Mesodermal cell (in vitro differentiated cells): ENCODE data around the gene CXXC5.

Experiments used
- H3K27ac ChIP-seq: 2 replicates; pipeline ENCODE4 v1.7.0; 2013; ENCODE audit warnings: mild to moderate bottlenecking, low read depth, low read length, moderate library complexity; ENCODE audit not compliant: severe bottlenecking
- H3K36me3 ChIP-seq: 2 replicates; pipeline ENCODE4 v1.7.1; 2013; ENCODE audit warnings: mild to moderate bottlenecking, low read length, moderate library complexity; ENCODE audit not compliant: control insufficient read depth, insufficient read depth
- H3K4me1 ChIP-seq: one replicate; pipeline ENCODE4 v1.7.1; 2013; ENCODE audit warnings: mild to moderate bottlenecking, low read length; ENCODE audit not compliant: insufficient read depth, control insufficient read depth, poor library complexity, severe bottlenecking
- H3K4me3 ChIP-seq: 2 replicates; pipeline ENCODE4 v1.7.0; 2013; ENCODE audit warnings: low read length, control low read depth, mild to moderate bottlenecking; ENCODE audit not compliant: insufficient read depth, poor library complexity, severe bottlenecking; ENCODE audit errors: extremely low read depth
- H3K9me3 ChIP-seq: 2 replicates; pipeline ENCODE4 v1.7.1; 2013; ENCODE audit warnings: mild to moderate bottlenecking, low read length, moderate library complexity; ENCODE audit not compliant: control insufficient read depth
- WGBS, 2 experiments: methylation state at CpG; one replicate each; pipeline ENCODE4 v1.1.5; 2013; ENCODE audit warnings: missing lambda C conversion rate in 2 of 2; ENCODE audit not compliant: insufficient coverage in 2 of 2; 5-methylcytosine and 5-hydroxymethylcytosine counted together

CXXC5 gene

DNA sequence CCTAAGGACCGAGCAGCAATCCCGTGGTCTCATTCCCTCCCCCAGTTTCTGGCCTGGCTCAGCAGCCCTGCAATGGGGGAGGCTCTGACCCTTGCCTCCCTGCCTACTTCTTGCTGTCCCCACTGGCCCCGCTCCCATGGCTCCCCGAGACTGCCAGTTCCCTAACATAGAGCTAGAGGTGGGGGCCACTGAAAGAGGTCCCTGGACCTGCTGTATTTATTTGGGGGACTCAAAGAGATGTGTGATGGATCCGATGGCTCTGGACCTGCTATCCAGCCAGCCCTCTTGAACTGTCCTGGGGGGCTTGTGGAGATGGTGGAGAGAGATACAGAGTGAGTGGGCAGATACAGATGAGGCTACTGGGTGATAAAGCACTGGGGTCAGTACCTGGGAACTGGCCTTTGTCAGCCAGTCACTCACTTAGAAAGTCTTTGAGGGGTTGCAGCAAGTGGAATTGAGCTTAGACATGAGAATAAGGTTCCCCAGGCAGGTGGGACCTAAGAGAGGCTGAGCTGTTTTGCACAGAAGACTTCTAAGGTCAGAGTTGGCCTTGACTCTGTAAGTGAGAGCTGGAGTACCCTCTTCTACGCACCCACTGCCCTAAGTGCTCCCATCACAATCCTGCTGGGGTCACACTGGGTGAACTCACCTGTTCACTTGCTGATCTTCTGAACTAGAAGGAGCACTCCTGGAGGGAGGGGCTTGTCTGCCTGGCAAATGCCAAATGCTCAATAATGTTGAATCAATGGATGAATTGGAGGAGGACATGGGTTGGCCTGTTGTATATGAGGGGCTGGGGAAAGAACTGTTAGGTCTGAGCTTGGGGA is 42.9 kb downstream of the CXXC5 start:
- Histone ChIP-seq H3K27ac (peak overlapping the region; percentile 76), H3K4me1 (peaks cover 64% of the 10 kb centered on the region), H3K9me3 (no peaks in the 10 kb centered on the region), H3K4me3 (no peak overlapping the region), H3K36me3 (peaks cover 1% of the 10 kb centered on the region)
- WGBS, 2 experiments = 63 to 75% methylated on average over 4 to 5 of the region's 6 CpGs

GRCh38 chr5:139692148-139692547 is 44.0 kb downstream of the CXXC5 start:
- H3K36me3 ChIP-seq = no peaks in the 10 kb centered on the region
- H3K27ac ChIP-seq = no peak overlapping the region
- peaks cover 68% of the 10 kb centered on the region for H3K4me1 ChIP-seq
- WGBS, 2 experiments = 86 to 91% methylated on average over 6 of the region's 6 CpGs
- H3K9me3 ChIP-seq = no peaks in the 10 kb centered on the region
- no peak overlapping the region for H3K4me3 ChIP-seq

DNA sequence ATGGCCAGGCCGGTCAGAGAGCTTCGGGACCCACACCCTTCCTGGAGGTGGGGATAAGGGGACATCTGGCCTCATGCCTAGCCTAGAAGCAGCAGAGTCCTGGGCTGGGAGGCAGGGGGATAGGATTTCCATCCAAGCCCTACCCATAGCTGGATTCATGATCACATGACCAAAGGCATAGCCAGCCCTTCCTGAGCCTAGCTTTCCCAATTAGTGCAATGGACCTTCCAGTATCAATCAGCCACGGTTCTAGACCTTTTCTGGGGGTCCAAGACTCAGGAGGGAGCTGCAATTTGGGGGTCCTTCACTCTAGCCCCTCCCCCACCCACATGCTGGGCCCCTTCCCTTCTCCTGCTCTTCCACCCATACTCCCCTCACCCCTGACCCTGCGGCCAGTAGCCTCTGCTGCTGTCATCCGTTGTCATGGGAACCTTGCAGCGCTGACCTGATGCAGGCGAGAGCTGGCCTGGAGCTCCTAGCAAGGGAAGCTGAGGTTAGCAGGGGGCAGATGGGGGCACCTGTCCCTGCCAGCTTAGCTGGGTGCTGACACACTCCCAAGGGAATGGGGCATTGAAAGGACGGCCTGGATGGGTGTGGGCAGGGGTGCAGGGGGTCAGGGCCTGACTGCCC is 44.6 kb downstream of the CXXC5 start:
- no peaks in the 10 kb centered on the region for H3K36me3 ChIP-seq
- no peak overlapping the region for H3K4me3 ChIP-seq
- WGBS, 2 experiments = 57 to 63% methylated on average over 5 to 7 of the region's 8 CpGs
- no peaks in the 10 kb centered on the region for H3K9me3 ChIP-seq
- H3K4me1 ChIP-seq = peaks cover 66% of the 10 kb centered on the region
- H3K27ac ChIP-seq = peak overlapping the region; percentile 51

GRCh38 chr5:139693676-139694364 is 45.7 kb downstream of the CXXC5 start:
- WGBS, 2 experiments = 88 to 96% methylated on average over 3 of the region's 3 CpGs
- H3K4me1 ChIP-seq = peaks cover 70% of the 10 kb centered on the region
- peak overlapping the region; percentile 71 for H3K27ac ChIP-seq
- no peaks in the 10 kb centered on the region for H3K36me3 ChIP-seq
- no peaks in the 10 kb centered on the region for H3K9me3 ChIP-seq
- H3K4me3 ChIP-seq = no peak overlapping the region

GRCh38 chr5:139694556-139695177 is 46.5 kb downstream of the CXXC5 start:
- H3K9me3 ChIP-seq = no peaks in the 10 kb centered on the region
- peaks cover 71% of the 10 kb centered on the region for H3K4me1 ChIP-seq
- no peaks in the 10 kb centered on the region for H3K36me3 ChIP-seq
- peak overlapping the region; percentile 71 for H3K27ac ChIP-seq
- WGBS, 2 experiments = 80 to 100% methylated on average over 1 of the region's 1 CpG
- no peak overlapping the region for H3K4me3 ChIP-seq

DNA sequence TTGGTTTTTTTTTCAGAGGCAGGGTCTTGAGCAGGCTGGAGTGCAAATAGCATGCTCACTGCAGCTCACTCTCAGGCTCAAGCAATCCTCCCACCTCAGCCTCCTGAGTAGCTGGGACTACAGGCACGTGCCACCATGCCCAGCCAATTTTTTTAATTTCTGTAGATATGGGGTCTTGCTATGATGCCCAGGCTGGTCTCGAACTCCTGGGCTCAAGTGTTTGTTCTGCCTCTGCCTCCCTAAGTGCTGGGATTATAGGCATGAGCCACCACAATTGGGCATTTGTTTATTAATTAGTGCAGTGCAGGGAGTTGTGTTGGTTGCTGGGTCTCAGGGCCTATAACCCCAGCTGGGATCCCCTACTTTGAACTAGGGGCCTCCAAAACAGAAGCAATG is 47.0 kb downstream of the CXXC5 start:
- H3K4me3 ChIP-seq = no peak overlapping the region
- H3K4me1 ChIP-seq = peaks cover 68% of the 10 kb centered on the region
- no peaks in the 10 kb centered on the region for H3K9me3 ChIP-seq
- peak overlapping the region; percentile 71 for H3K27ac ChIP-seq
- 83 to 88% methylated on average over 1 of the region's 2 CpGs for WGBS, 2 experiments
- no peaks in the 10 kb centered on the region for H3K36me3 ChIP-seq

DNA sequence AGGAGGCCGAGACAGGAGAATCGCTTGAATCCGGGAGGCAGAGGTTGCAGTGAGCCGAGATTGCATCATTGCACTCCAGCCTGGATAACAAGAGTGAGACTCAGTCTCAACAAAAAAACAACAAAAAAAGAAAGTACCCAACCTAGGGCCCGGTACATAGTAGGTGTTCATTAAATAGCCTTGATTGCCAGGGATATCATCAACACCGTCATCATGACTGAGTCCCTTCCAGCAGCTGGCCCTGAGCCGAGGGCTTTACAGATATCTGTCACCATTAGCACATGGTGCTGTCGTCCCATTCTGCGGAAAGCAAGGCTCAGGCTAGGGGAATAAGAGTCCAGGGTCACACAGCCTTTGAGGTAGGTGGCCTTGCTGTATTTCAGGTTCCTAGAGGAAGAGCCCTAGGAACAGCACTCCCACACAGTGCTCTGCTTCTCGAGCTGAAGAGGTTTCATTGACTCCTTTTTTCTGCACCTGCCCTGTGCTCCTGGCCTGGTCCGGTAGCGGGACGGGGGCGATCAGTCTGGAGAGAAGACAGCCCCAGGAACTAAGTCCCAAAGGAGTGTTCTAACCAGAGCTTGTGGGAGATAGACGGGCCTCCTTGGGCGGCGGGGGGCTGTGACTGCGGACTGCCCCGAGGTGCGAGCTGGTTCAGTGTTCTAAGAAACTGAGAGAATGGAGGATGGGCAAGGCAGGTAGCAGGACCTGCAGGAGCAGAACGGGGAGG is 48.2 kb downstream of the CXXC5 start:
- H3K4me1 ChIP-seq = peaks cover 70% of the 10 kb centered on the region
- H3K4me3 ChIP-seq = no peak overlapping the region
- WGBS, 2 experiments = 38 to 63% methylated on average over 9 to 20 of the region's 21 CpGs

GRCh38 chr5:139696894-139697658 is 48.9 kb downstream of the CXXC5 start:
- H3K27ac ChIP-seq = peak overlapping the region; percentile 99
- peak overlapping the region; percentile 21 for H3K4me3 ChIP-seq
- peaks cover 68% of the 10 kb centered on the region for H3K4me1 ChIP-seq
- WGBS, 2 experiments = 1% methylated on average over 15 to 19 of the region's 55 CpGs
- H3K36me3 ChIP-seq = no peaks in the 10 kb centered on the region
- H3K9me3 ChIP-seq = no peaks in the 10 kb centered on the region

More for the DNA sequence above, 48.2 kb downstream of the CXXC5 start:
- Histone ChIP-seq H3K36me3 (no peaks in the 10 kb centered on the region), H3K9me3 (no peaks in the 10 kb centered on the region), H3K27ac (peak overlapping the region; percentile 99)

- Histone ChIP-seq H3K4me1 (peaks cover 65% of the 10 kb centered on the region), H3K36me3 (no peaks in the 10 kb centered on the region), H3K9me3 (no peaks in the 10 kb centered on the region), H3K4me3 (no peak overlapping the region), H3K27ac (peak overlapping the region; percentile 99)
- 16 to 18% methylated on average over 4 to 7 of the region's 13 CpGs for WGBS, 2 experiments
Observed at GRCh38 chr5:139698490-139699146, 50.5 kb downstream of the CXXC5 start.
